Rectal smooth muscle tissue (tissue), 1 donor: ENCODE measurements around the gene SMC6.

Experiments
- H3K27ac ChIP-seq: one replicate; pipeline ENCODE4 v1.7.0; 2013; ENCODE audit warnings: low read depth, low read length, inconsistent platforms
- H3K27me3 ChIP-seq: one replicate; pipeline ENCODE4 v1.7.0; 2013; ENCODE audit warnings: low read length; ENCODE audit not compliant: control insufficient read depth, insufficient read depth
- H3K36me3 ChIP-seq: one replicate; pipeline ENCODE4 v1.7.0; 2013; ENCODE audit warnings: low read length; ENCODE audit not compliant: control insufficient read depth, insufficient read depth
- H3K4me1 ChIP-seq: one replicate; pipeline ENCODE4 v1.7.0; 2013; ENCODE audit warnings: low read length; ENCODE audit not compliant: control insufficient read depth, insufficient read depth
- H3K4me3 ChIP-seq: one replicate; pipeline ENCODE4 v1.7.0; 2013; ENCODE audit warnings: low read length
- H3K9ac ChIP-seq: one replicate; pipeline ENCODE4 v1.7.0; 2013; ENCODE audit warnings: low read length

SMC6 gene

GRCh38 chr2:17790536-17790935 is 36.9 kb upstream of the SMC6 start:
- H3K27ac ChIP-seq: no peak overlapping the region
- H3K4me1 ChIP-seq: no peaks in the 10 kb centered on the region
- H3K9ac ChIP-seq: no peak overlapping the region
- no peaks in the 10 kb centered on the region for H3K36me3 ChIP-seq
- no peak overlapping the region for H3K4me3 ChIP-seq
- H3K27me3 ChIP-seq: no peaks in the 10 kb centered on the region

- Histone ChIP-seq H3K9ac (no peak overlapping the region), H3K27me3 (no peaks in the 10 kb centered on the region), H3K36me3 (no peaks in the 10 kb centered on the region), H3K27ac (no peak overlapping the region), H3K4me3 (no peak overlapping the region), H3K4me1 (no peaks in the 10 kb centered on the region)
Measured at GRCh38 chr2:17788773-17789172, 35.2 kb upstream of the SMC6 start.

GRCh38 chr2:17786727-17787126 is 33.1 kb upstream of the SMC6 start:
- Histone ChIP-seq H3K4me1 (no peaks in the 10 kb centered on the region), H3K36me3 (peaks cover 2% of the 10 kb centered on the region)

GRCh38 chr2:17781482-17781881 is 27.9 kb upstream of the SMC6 start:
- Histone ChIP-seq H3K27me3 (no peaks in the 10 kb centered on the region), H3K9ac (no peak overlapping the region), H3K36me3 (peaks cover 2% of the 10 kb centered on the region), H3K27ac (no peak overlapping the region), H3K4me3 (no peak overlapping the region), H3K4me1 (no peaks in the 10 kb centered on the region)

More at GRCh38 chr2:17786727-17787126, 33.1 kb upstream of the SMC6 start:
- Histone ChIP-seq H3K27ac (no peak overlapping the region), H3K27me3 (no peaks in the 10 kb centered on the region), H3K4me3 (no peak overlapping the region), H3K9ac (no peak overlapping the region)

GRCh38 chr2:17780546-17780945 is 26.9 kb upstream of the SMC6 start:
- H3K27ac ChIP-seq: no peak overlapping the region
- peaks cover 2% of the 10 kb centered on the region for H3K36me3 ChIP-seq
- no peak overlapping the region for H3K4me3 ChIP-seq
- no peaks in the 10 kb centered on the region for H3K4me1 ChIP-seq
- H3K9ac ChIP-seq: no peak overlapping the region
- H3K27me3 ChIP-seq: no peaks in the 10 kb centered on the region

- Histone ChIP-seq H3K9ac (no peak overlapping the region), H3K4me3 (no peak overlapping the region), H3K27me3 (no peaks in the 10 kb centered on the region), H3K27ac (no peak overlapping the region), H3K36me3 (no peaks in the 10 kb centered on the region), H3K4me1 (no peaks in the 10 kb centered on the region)
Measured at GRCh38 chr2:17772532-17772931, 18.9 kb upstream of the SMC6 start.

GRCh38 chr2:17771956-17772355 is 18.3 kb upstream of the SMC6 start:
- Histone ChIP-seq H3K9ac (no peak overlapping the region), H3K4me3 (no peak overlapping the region), H3K36me3 (no peaks in the 10 kb centered on the region), H3K27me3 (no peaks in the 10 kb centered on the region), H3K4me1 (no peaks in the 10 kb centered on the region), H3K27ac (no peak overlapping the region)

GRCh38 chr2:17768894-17769293 is 15.3 kb upstream of the SMC6 start:
- Histone ChIP-seq H3K4me1 (no peaks in the 10 kb centered on the region), H3K9ac (no peak overlapping the region), H3K27ac (no peak overlapping the region), H3K36me3 (no peaks in the 10 kb centered on the region), H3K4me3 (no peak overlapping the region), H3K27me3 (no peaks in the 10 kb centered on the region)

GRCh38 chr2:17765398-17765797 is 11.8 kb upstream of the SMC6 start:
- Histone ChIP-seq H3K9ac (no peak overlapping the region), H3K36me3 (no peaks in the 10 kb centered on the region), H3K4me3 (no peak overlapping the region), H3K27me3 (no peaks in the 10 kb centered on the region), H3K4me1 (no peaks in the 10 kb centered on the region), H3K27ac (no peak overlapping the region)

- H3K9ac ChIP-seq: no peak overlapping the region
- H3K4me1 ChIP-seq: no peaks in the 10 kb centered on the region
- H3K27me3 ChIP-seq: no peaks in the 10 kb centered on the region
- no peak overlapping the region for H3K27ac ChIP-seq
- H3K36me3 ChIP-seq: no peaks in the 10 kb centered on the region
- H3K4me3 ChIP-seq: no peak overlapping the region
Measured at GRCh38 chr2:17763641-17764333, 10.2 kb upstream of the SMC6 start.

- Histone ChIP-seq H3K4me3 (no peak overlapping the region), H3K9ac (no peak overlapping the region), H3K36me3 (no peaks in the 10 kb centered on the region), H3K27ac (no peak overlapping the region), H3K27me3 (no peaks in the 10 kb centered on the region), H3K4me1 (no peaks in the 10 kb centered on the region)
Measured at GRCh38 chr2:17762451-17762850, 8.8 kb upstream of the SMC6 start.

GRCh38 chr2:17759805-17760204 is 6.2 kb upstream of the SMC6 start:
- Histone ChIP-seq H3K9ac (no peak overlapping the region), H3K27me3 (no peaks in the 10 kb centered on the region), H3K36me3 (no peaks in the 10 kb centered on the region), H3K4me1 (no peaks in the 10 kb centered on the region), H3K27ac (no peak overlapping the region), H3K4me3 (no peak overlapping the region)

- Histone ChIP-seq H3K27ac (no peak overlapping the region), H3K4me3 (no peak overlapping the region), H3K4me1 (peaks cover 5% of the 10 kb centered on the region), H3K9ac (no peak overlapping the region), H3K27me3 (no peaks in the 10 kb centered on the region), H3K36me3 (no peaks in the 10 kb centered on the region)
Measured at GRCh38 chr2:17758118-17758517, 4.5 kb upstream of the SMC6 start.
